Upper lobe of left lung (tissue), 6 donors: ENCODE data around the gene SELENOS. TPM values are rescaled to one million over a fixed set of nuclear protein-coding genes. Genes with fewer than 3 reads are reported as not detected.

Source experiments
- ATAC-seq, 2 donors: fragments of 200-7000 bp; cut with Tn5 transposase; one replicate each; pipeline ENCODE4 v1.9.1; 2022; ENCODE audit warnings: mild to moderate bottlenecking in 2 of 2, moderate library complexity in 2 of 2; ENCODE audit not compliant: low FRiP score in 2 of 2
- DNase-seq, 2 donors: peaks; one replicate each; pipeline ENCODE4 v3.0.0-alpha.2; 2019 to 2020
- H3K27ac ChIP-seq, 4 donors: fragments of 200-600 bp; sonication (generic); one replicate each; pipeline ENCODE4 v1.5.1; 2016 to 2019
- H3K27me3 ChIP-seq, 4 donors: fragments of 200-600 bp; sonication (generic); one replicate each; pipeline ENCODE4 v1.5.1; 2017 to 2019
- H3K36me3 ChIP-seq, 4 donors: fragments of 200-600 bp; sonication (generic); one replicate each; pipeline ENCODE4 v1.5.1; 2016 to 2019
- H3K4me1 ChIP-seq, 4 donors: fragments of 200-600 bp; sonication (generic); one replicate each; pipeline ENCODE4 v1.5.1; 2018 to 2019
- H3K4me3 ChIP-seq, 4 donors: fragments of 200-600 bp; sonication (generic); one replicate each; pipeline ENCODE4 v1.5.1; 2017 to 2019; ENCODE audit warnings: mild to moderate bottlenecking in 2 of 4, moderate library complexity in 1 of 4
- H3K9me3 ChIP-seq, 4 donors: fragments of 200-600 bp; sonication (generic); one replicate each; pipeline ENCODE4 v1.5.1; 2018 to 2019
- EP300 ChIP-seq, 4 donors: sonication (generic); formaldehyde crosslinking; IDR thresholded peaks; one replicate each; pipeline ENCODE4 v1.5.1; 2017; ENCODE audit warnings: antibody characterized with exemption in 4 of 4, control low read depth in 2 of 4
- POLR2A ChIP-seq, 4 donors: fragments of 450-650 bp; IDR thresholded peaks; one replicate each; pipeline ENCODE4 v1.5.1; 2016 to 2017; ENCODE audit warnings: antibody characterized with exemption in 4 of 4, mild to moderate bottlenecking in 2 of 4
- POLR2AphosphoS5 ChIP-seq, 2 donors: sonication (generic); formaldehyde crosslinking; IDR thresholded peaks; one replicate each; pipeline ENCODE4 v1.5.1; 2017; ENCODE audit warnings: antibody characterized with exemption in 2 of 2
- WGBS, 2 donors: methylation state at CpG; one replicate each; pipeline ENCODE4 v1.1.5; 2017 to 2018; 5-methylcytosine and 5-hydroxymethylcytosine counted together
- total RNA-seq, 6 donors: library from RNA; depleted of rRNA in 4 of 6; stranded (reverse); fragments of >200 nt in 4 of 6; gene quantifications; one replicate each; pipeline versions ENCODE4 v1.1.0 to v1.2.1, GENCODE V29; 2016 to 2021
- TF ChIP-seq, protein P1 (sequence below), 6 experiments: fragments of 450-650 bp in 4 of 6; fragments of 200-600 bp in 2 of 6; sonication (generic) in 2 of 6; IDR thresholded peaks; one replicate each; pipeline ENCODE4 v1.5.1; 2016 to 2019; ENCODE audit warnings: antibody characterized with exemption in 6 of 6
- donor health status: DM: no; HTN: no; CAD: no; lungs with moderate emphysema.
- donor health status: DM: no; HTN: yes; CAD: no; lungs with severe emphysema.

Gene SELENOS
- total RNA-seq, 6 donors from 2014 or later = 48.2 to 106 (median 78.2) TPM

DNA sequence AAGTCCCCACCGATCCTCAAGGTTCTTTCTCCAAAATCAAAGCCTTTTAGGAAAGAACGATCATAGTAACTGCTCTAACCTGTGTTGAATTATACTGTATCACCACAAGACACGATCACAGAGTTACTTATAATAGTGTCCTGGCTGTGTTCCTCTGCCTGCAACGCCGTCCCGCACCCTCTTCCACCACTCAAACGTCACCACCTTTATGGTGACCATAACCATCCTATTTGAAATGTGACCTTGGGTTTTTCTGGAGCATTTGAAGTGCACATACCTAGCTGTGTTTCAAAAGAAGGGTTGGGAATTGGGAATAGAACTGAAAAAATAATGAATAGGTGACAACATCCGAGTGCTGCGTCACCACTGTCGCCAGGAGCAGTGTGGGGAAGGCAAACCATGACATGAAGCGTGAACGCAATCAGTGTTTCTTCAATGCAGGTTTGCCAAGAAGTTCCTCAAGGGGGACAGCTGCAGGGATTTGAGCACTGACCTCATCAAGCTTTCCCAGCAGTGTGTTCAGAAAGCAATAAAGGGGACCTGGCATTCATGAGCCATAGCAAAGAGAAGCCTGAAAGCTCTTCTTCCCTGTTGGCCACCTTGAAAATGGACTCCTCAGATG lies 769 bp upstream of the SELENOS start:
- H3K27ac ChIP-seq = peak overlapping the region; percentile 86 to 96 (median 92)
- peaks cover 16 to 24% (median 18%) of the 10 kb centered on the region in 4 donors for H3K4me1 ChIP-seq
- H3K27me3 ChIP-seq = no peaks in the 10 kb centered on the region
- peaks cover 20 to 69% (median 46%) of the 10 kb centered on the region in 4 donors for H3K36me3 ChIP-seq
- TF ChIP-seq POLR2A (IDR thresholded peaks at IDR 0.05) (no peak), POLR2AphosphoS5 (IDR thresholded peaks at IDR 0.05) (no peak), EP300 (IDR thresholded peaks at IDR 0.05) (no peak)
- TF ChIP-seq, protein P1, sequence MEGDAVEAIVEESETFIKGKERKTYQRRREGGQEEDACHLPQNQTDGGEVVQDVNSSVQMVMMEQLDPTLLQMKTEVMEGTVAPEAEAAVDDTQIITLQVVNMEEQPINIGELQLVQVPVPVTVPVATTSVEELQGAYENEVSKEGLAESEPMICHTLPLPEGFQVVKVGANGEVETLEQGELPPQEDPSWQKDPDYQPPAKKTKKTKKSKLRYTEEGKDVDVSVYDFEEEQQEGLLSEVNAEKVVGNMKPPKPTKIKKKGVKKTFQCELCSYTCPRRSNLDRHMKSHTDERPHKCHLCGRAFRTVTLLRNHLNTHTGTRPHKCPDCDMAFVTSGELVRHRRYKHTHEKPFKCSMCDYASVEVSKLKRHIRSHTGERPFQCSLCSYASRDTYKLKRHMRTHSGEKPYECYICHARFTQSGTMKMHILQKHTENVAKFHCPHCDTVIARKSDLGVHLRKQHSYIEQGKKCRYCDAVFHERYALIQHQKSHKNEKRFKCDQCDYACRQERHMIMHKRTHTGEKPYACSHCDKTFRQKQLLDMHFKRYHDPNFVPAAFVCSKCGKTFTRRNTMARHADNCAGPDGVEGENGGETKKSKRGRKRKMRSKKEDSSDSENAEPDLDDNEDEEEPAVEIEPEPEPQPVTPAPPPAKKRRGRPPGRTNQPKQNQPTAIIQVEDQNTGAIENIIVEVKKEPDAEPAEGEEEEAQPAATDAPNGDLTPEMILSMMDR (IDR thresholded peaks at IDR 0.05) = no peak
- no peak for DNase-seq
- H3K4me3 ChIP-seq = peak overlapping the region in 3 of 4 donors; percentile 69 to 93 (median 91)
- no peak for ATAC-seq
- 87 to 89% methylated on average over 12 of the region's 12 CpGs for WGBS, 2 donors
- no peaks in the 10 kb centered on the region for H3K9me3 ChIP-seq

GRCh38 chr15:101276501-101277037 lies 716 bp downstream of the SELENOS start:
- Histone ChIP-seq H3K36me3 (peaks cover 34 to 69% (median 46%) of the 10 kb centered on the region in 4 donors), H3K4me1 (peaks cover 16 to 24% (median 18%) of the 10 kb centered on the region in 4 donors), H3K9me3 (no peaks in the 10 kb centered on the region), H3K4me3 (peak overlapping the region; percentile 69 to 93 (median 82)), H3K27ac (peak overlapping the region; percentile 86 to 96 (median 92)), H3K27me3 (no peaks in the 10 kb centered on the region)
- TF ChIP-seq, protein P1 (IDR thresholded peaks at IDR 0.05) = peak in 4 of 6 experiments; percentile 8 to 40 (median 30)
- no peak for TF ChIP-seq POLR2A (IDR thresholded peaks at IDR 0.05)
- ATAC-seq = peak in 1 of 2 donors; percentile 21
- 11 to 14% methylated on average over 13 to 14 of the region's 14 CpGs for WGBS, 2 donors
- DNase-seq = no peak

DNA sequence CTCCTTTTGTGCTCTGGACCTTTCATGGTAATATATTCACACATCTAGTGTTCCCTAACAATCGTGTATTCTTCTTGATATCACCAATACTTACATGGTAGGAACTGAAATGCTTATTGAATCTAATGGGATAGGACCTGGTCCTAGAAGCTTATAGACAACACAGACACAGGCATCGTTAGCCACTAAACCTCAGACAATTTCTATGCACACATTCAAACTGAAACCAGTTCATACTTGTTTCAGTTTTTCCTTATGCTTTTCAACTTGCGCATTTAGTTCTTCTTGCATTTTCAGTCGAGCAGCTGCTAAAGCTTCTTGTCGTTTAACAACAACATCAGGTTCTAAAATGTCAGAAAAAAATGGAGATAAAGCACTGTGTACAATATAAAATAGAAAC lies 2.3 kb downstream of the SELENOS start:
- H3K4me1 ChIP-seq = peaks cover 16 to 24% (median 18%) of the 10 kb centered on the region in 4 donors
- no peak overlapping the region for H3K4me3 ChIP-seq
- peaks cover 43 to 69% (median 51%) of the 10 kb centered on the region in 4 donors for H3K36me3 ChIP-seq
- ATAC-seq (no peak), DNase-seq (no peak)
- 81 to 92% methylated on average over 5 of the region's 5 CpGs for WGBS, 2 donors
- no peaks in the 10 kb centered on the region for H3K27me3 ChIP-seq
- no peak overlapping the region for H3K27ac ChIP-seq
- TF ChIP-seq, protein P1 (IDR thresholded peaks at IDR 0.05) = no peak
- TF ChIP-seq POLR2A (IDR thresholded peaks at IDR 0.05) = no peak
- no peak for TF ChIP-seq POLR2AphosphoS5 (IDR thresholded peaks at IDR 0.05)
- TF ChIP-seq EP300 (IDR thresholded peaks at IDR 0.05) = no peak
- H3K9me3 ChIP-seq = no peaks in the 10 kb centered on the region

- ATAC-seq = no peak
- TF ChIP-seq, protein P1 (IDR thresholded peaks at IDR 0.05) = no peak
- TF ChIP-seq POLR2A (IDR thresholded peaks at IDR 0.05) = no peak
- no peak for TF ChIP-seq EP300 (IDR thresholded peaks at IDR 0.05)
- no peak for TF ChIP-seq POLR2AphosphoS5 (IDR thresholded peaks at IDR 0.05)
- 79 to 89% methylated on average over 5 of the region's 5 CpGs for WGBS, 2 donors
Observed at GRCh38 chr15:101273534-101273933, 3.8 kb downstream of the SELENOS start.

More at GRCh38 chr15:101273534-101273933, 3.8 kb downstream of the SELENOS start:
- Histone ChIP-seq H3K4me1 (peaks cover 16 to 24% (median 18%) of the 10 kb centered on the region in 4 donors), H3K27me3 (no peaks in the 10 kb centered on the region), H3K9me3 (no peaks in the 10 kb centered on the region), H3K27ac (no peak overlapping the region), H3K36me3 (peaks cover 43 to 70% (median 52%) of the 10 kb centered on the region in 4 donors), H3K4me3 (no peak overlapping the region)
- no peak for DNase-seq
